NCI-H345 treated with DMSO at 0.1 percent for 48 hours (cell line): ENCODE results near the gene EN2.
"Not testable (repeated sequence)": the region's sequence is repeated elsewhere in the genome, so short reads cannot be mapped to it uniquely, and the experiment has no call there.

Experiments used
- DNase-seq: peaks from one replicate; lab custom pipeline; 2025; ENCODE audit not compliant: unreplicated experiment; lab: John Stamatoyannopoulos, UW

EN2 gene

DNA sequence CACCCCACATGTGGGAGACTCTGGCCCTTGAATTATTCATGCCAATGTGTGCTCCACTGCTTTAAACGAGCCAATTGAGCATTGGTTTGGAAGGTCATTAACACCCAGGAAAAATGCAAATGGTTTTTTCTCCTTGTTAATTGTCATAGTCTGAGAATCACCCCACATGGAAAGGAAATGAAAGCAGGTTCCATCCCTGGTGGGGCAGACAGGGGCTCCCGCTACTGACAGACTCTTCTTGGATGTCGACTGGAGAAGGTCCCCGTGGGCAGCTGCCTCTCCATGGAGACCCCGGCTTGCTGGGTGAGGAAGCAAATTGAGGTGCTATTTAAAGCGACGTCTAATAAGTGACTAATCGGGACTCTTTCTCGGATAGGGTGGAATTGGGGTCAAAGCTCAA is 32.0 kb upstream of the EN2 start:
- no peak for DNase-seq

DNA sequence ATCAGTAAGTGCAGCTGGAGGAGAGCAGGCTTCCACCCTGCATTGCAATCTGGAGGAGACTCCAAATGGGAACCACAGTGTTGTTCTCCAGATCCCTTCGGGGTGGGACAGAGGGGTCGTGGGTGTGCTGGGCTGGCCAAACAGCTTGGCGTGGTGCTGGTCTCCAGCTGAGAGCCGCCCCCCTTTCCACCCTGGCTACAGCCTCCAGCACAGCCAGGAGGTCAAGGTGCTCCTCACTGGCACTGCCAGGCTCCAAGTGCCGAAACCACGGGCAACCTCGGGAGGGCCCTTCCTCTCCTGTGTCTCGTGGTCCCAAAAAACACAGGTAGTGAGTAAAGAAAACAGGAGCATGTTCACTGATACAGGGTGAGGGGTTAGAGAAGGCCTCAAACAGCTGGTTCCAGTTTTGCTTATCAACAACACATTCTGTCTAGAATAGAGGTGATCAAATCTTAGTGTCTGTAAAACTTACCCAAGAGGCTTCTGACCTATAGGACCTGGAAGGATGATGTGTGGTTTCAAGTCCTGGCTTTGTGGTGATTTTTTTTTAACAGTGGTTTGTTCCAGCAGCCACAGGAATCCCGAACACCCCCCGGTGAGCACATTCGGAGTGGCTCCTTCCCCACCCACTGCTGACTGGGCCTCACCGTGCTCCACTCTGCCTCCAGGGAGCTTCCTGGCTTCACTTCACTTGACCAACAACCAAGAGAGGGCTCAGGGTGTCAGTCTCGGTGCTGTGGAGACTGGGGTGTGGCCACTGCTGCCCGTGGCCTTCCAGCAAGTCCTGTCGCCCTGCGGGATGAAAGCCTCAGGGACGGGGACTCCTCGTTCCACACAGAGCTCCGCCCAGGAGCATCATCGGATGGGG is 31.2 kb upstream of the EN2 start:
- no peak for DNase-seq

DNA sequence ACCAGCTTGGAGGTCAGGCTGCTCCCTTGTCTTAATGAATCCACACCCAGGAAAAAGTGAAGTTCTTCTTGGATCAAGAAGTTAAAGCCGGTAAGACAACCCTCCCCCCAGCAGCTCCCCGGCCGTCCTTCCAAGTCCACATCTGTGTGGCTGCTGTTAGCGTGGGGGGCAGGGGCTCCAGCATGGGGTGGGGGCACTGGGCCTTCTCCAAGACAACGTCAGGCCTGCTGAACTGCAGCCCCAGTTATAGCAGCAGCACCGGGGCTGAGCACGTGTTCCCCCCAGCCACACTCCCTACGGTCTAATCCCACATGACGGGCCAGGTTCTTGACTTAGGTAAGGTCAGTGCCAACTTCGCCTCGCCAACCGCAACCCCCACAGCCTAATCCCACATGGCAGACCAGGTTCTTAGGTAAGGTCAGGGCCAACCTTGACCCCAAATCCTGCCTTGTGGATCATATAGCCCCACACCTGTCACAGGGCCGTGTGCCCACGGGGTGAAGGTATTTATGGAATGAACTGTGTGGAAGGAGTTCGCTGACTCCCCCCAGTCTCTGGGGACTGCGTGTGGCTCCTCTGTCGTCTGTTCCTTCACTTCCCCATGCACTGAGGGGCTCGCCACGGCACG is 30.4 kb upstream of the EN2 start:
- DNase-seq = no peak

- no peak for DNase-seq
These were observed 29.6 kb upstream of the EN2 start for GRCh38 chr7:155428171-155428834.

- DNase-seq = no peak
These were observed 28.3 kb upstream of the EN2 start for GRCh38 chr7:155429651-155430050.

- DNase-seq = no peak
These were observed 27.3 kb upstream of the EN2 start for GRCh38 chr7:155430606-155431005.

DNA sequence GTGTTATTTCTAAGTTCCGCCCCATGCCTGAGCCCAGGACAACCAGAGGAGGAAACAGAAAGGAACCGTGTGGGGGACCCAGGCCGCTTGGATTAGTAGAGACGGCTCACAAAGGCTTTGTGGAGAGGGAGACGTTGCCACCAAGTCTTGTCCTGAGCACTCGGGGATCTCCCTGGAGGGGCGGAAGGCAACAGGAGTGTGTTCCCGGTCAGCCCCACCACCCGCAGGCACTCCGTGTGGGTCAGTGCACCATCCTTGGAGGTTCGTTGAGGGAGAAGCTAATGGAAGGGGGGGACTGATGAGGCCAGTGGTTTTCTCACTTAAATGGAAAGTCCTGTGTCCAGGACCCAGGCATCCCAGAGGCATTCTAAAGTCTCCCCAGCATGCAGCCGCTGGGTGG is 26.7 kb upstream of the EN2 start:
- no peak for DNase-seq

DNA sequence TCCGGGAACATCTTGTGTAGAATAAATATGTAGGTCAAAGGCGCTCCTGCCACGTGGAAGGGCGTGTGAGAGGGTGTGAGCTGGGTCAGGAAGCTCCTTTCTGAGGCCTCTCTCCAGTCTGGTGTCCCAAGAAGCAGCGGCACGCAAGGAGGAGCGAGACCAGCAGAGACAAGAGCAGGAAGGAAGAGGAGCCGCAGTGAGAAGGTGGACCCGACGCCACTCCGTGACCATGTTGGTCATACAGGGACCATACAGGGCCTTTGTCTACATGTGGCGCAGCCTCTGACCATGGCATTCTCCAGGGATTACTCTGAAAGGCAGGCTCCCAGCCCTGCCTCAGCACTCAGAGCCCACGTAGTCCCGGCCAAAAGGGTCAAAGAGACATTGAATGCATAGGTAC is 26.2 kb upstream of the EN2 start:
- DNase-seq = no peak

- no peak for DNase-seq
These were observed 22.8 kb upstream of the EN2 start for GRCh38 chr7:155435110-155435509.

- DNase-seq = no peak
These were observed 20.1 kb upstream of the EN2 start for GRCh38 chr7:155437836-155438235.

GRCh38 chr7:155438777-155439176 is 19.2 kb upstream of the EN2 start:
- no peak for DNase-seq

GRCh38 chr7:155439311-155440017 is 18.5 kb upstream of the EN2 start:
- no peak for DNase-seq

DNA sequence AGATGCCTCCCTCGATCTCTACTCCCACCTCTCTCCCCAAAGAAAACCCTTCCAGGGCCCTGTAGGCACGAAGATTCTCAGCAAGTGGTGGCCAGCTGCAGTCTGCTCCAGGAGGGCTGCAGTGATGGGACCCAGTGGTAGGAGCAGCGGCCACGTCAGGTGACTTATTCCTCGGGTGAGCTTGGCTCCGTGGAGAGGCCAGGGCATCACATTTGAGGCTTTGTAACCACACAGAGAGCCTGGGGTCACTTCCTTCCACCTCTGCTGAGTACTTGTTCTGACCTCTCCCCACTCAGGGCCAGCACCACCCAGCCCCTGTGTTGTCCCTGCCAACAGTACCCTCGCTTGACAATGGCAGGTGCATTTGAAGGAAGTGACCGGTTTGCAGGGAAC is 17.9 kb upstream of the EN2 start:
- DNase-seq = no peak

- no peak for DNase-seq
These were observed 16.1 kb upstream of the EN2 start for GRCh38 chr7:155441856-155442255.

- no peak for DNase-seq
These were observed 13.2 kb upstream of the EN2 start for GRCh38 chr7:155444746-155445145.

- not testable (repeated sequence) for DNase-seq
These were observed 12.3 kb upstream of the EN2 start for GRCh38 chr7:155445606-155446005.

GRCh38 chr7:155447603-155448002 is 10.3 kb upstream of the EN2 start:
- DNase-seq = no peak

DNA sequence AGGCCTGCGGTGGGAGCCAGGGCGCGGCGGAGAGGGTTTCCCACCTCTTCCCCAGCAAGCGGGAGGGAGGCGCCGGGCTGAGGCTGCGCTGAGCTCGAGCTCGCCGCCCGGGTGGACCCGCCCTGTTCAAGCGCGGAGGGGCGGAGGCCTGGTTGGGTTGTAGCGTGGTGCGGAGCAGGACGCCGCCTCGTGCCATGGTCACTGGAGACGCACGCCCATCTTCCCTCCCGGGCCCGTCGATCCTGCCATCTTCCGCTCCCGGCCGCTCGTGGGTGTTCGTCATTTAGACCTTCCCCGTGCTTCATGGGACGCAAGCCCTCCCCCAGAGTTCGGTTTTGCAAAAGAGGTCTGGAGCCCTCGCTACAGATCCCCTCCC is 9.3 kb upstream of the EN2 start:
- DNase-seq = no peak

DNA sequence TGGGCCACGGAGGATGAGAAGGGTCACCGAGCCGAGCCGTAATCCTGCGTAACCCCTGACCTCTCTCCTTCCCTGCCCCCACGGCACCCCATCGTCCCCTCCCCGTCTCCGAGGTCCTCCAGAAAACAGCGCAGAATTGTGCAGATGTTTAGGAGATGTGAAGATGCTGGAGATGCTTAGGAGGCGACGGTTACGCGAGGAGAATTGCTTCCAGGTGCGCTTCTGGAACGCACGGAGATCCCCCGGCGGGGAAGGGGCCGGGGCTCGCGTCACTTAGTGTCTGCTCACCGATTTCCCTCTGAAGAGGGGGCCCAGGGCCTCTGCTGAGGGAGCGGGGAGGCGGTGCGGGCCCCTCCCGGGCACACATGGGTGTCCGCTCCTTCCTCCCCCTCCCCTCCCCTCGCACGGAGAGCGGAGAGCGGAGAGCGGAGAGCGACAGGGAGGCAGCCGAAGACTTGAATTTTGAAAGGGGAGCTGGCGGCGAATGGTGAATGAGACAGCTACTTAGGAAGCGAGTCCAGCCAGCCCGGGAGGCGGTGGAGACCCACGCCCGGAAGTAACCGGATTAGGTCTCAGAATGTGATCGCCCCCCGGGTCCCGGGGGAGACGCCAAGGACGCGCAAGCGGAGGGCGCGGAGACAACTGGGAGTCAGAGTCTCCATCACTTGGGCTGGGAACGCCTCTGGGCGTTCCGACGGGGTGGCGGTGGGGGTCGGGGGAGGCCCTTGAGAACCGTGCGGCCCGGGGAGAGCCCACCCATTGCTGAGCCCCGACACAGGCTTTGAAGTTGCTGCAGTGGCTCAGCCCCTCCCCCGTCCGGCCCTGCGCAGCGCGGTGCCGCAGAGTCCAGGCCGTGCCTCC is 8.7 kb upstream of the EN2 start:
- DNase-seq = no peak

DNA sequence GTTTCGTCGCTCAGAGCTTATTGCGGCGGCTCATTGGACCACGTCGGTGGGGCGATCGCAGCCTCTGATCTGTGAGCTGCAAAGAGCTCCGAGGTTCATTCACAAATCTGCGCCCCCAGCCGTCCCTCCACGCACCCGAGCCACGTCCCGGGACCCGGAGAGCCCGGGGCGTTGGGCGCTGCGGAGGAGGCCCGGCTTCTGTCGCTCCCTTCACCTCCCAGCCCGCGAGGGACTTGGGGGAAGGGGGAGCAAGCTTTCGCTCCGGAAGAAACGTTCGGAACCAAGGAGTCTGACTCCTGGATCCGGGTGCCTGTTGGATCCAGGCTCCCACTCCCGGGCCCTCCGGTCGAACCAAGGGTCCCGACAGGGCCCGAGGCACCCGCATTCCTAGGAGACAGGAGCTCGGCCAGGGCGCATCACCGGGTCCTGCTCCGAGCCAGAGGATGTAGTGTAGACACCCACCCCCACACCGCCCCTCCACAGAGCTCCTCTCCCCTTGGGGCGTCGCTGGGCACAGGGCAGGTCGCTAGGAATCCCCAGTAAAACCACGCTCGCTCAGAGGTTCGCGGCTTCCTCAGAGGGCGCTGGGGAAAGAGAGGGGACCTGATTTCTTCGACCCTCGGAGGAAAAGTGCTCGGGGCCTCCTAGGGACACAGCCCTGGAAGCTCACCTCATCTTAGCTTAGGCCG is 7.9 kb upstream of the EN2 start:
- no peak for DNase-seq
